HCT116 (cell line): ENCODE data around the gene PLBD2. TPM values are rescaled to one million over a fixed set of nuclear protein-coding genes. Genes with fewer than 3 reads are reported as not detected.

Source experiments
- ATAC-seq: fragments of 200-7000 bp; cut with Tn5 transposase; 2 replicates; pipeline ENCODE4 v1.9.1; 2020; ENCODE audit warnings: mild to moderate bottlenecking, moderate library complexity
- BruUV-seq: library from RNA; stranded (reverse); fragments of 400-500 nt; replicated peaks from 2 replicates; lab custom pipeline; 2021; lab: Mats Ljungman, UMichigan
- CTCF ChIA-PET: fragments of 300-600 bp; sonication (Branson Sonifier 250); formaldehyde crosslinking; loops from one replicate; lab custom pipeline; 2021; ENCODE audit warnings: antibody characterized with exemption; lab: Charles Lee
- POLR2A ChIA-PET: fragments of 300-600, 350-600 bp; sonication (Branson Sonifier 250); formaldehyde crosslinking; loops from one replicate; lab custom pipeline; 2021; ENCODE audit warnings: antibody characterized with exemption; lab: Charles Lee
- RAD21 ChIA-PET, 2 experiments: fragments of 300-600 bp; sonication (Branson Sonifier 250); formaldehyde crosslinking; loops; one replicate each; lab custom pipeline; 2023; ENCODE audit warnings: low total read pairs in 2 of 2; ENCODE audit not compliant: uncharacterized antibody in 2 of 2, unreplicated experiment in 2 of 2, low non-redundant PET in 1 of 2; lab: Charles Lee
- DNase-seq: peaks from one replicate; pipeline ENCODE4 v3.0.0-alpha.2; 2010; ENCODE audit warnings: low read depth, low spot score
- H2AFZ ChIP-seq: fragments of 200-600 bp; shearing (Covaris generic), sonication (generic); 2 replicates; pipeline ENCODE4 v1.6.1; 2017; ENCODE audit warnings: low read depth, mixed run types, mixed read lengths, antibody characterized with exemption, low read length; ENCODE audit not compliant: poor library complexity, severe bottlenecking
- H3K27ac ChIP-seq: 2 replicates; pipeline ENCODE4 v1.5.1; 2012; ENCODE audit warnings: low read depth, low read length
- H3K27me3 ChIP-seq: fragments of 200-600 bp; sonication (generic); 2 replicates; pipeline ENCODE4 v1.6.1; 2016; ENCODE audit warnings: mixed run types, low read length, mixed read lengths; ENCODE audit not compliant: insufficient read depth
- H3K36me3 ChIP-seq, 2 experiments: fragments of 200-500 bp in 1 of 2; fragments of 200-600 bp in 1 of 2; sonication (Bioruptor generic) in 1 of 2; sonication (generic) in 1 of 2; 2 replicates each; pipeline versions ENCODE4 v1.5.1 to v1.6.1; 2014 to 2016; ENCODE audit warnings: low read length in 2 of 2, inconsistent platforms in 1 of 2, mixed read lengths in 1 of 2, mixed run types in 1 of 2; ENCODE audit not compliant: insufficient read depth in 2 of 2, control insufficient read depth in 1 of 2
- H3K4me1 ChIP-seq, 2 experiments: fragments of 200-600 bp in 1 of 2; sonication (generic) in 1 of 2; 2 replicates each; pipeline versions ENCODE4 v1.5.1 to v1.6.1; 2012 to 2017; ENCODE audit warnings: low read length in 2 of 2, inconsistent platforms in 1 of 2, mild to moderate bottlenecking in 1 of 2, mixed read lengths in 1 of 2, mixed run types in 1 of 2, moderate library complexity in 1 of 2; ENCODE audit not compliant: insufficient read depth in 2 of 2, control insufficient read depth in 1 of 2
- H3K4me2 ChIP-seq: fragments of 200-600 bp; sonication (generic); 2 replicates; pipeline ENCODE4 v1.6.1; 2017; ENCODE audit warnings: mixed run types, low read length, mixed read lengths
- H3K4me3 ChIP-seq, 2 experiments: fragments of 200-600 bp in 1 of 2; sonication (generic) in 1 of 2; replicated peaks in 1 of 2; 2 replicates each; pipeline ENCODE4 v1.5.1; 2011 to 2016; ENCODE audit warnings: low read length in 2 of 2, control low read depth in 1 of 2, low read depth in 1 of 2, mild to moderate bottlenecking in 1 of 2, mixed read lengths in 1 of 2, mixed run types in 1 of 2
- H3K79me2 ChIP-seq: fragments of 200-600 bp; sonication (generic); 2 replicates; pipeline ENCODE4 v1.6.1; 2017; ENCODE audit warnings: mild to moderate bottlenecking, mixed run types, low read length, moderate library complexity, mixed read lengths; ENCODE audit not compliant: insufficient read depth
- H3K9ac ChIP-seq: fragments of 200-600 bp; sonication (generic); 2 replicates; pipeline ENCODE4 v1.6.1; 2016; ENCODE audit warnings: low read length, mixed read lengths
- H3K9me2 ChIP-seq: fragments of 200-600 bp; sonication (generic), shearing (Covaris generic); 2 replicates; pipeline ENCODE4 v1.6.1; 2017; ENCODE audit warnings: mixed run types, mild to moderate bottlenecking, moderate library complexity; ENCODE audit not compliant: insufficient read depth
- H3K9me3 ChIP-seq, 2 experiments: fragments of 200-500 bp in 1 of 2; fragments of 200-600 bp in 1 of 2; sonication (Bioruptor generic) in 1 of 2; sonication (generic) in 1 of 2; 2 replicates each; pipeline ENCODE4 v1.6.1; 2014 to 2017; ENCODE audit warnings: low read length in 2 of 2, mixed read lengths in 2 of 2, inconsistent platforms in 1 of 2, low read depth in 1 of 2, mild to moderate bottlenecking in 1 of 2, mixed run types in 1 of 2, moderate library complexity in 1 of 2; ENCODE audit not compliant: control insufficient read depth in 1 of 2, insufficient read depth in 1 of 2
- H4K20me1 ChIP-seq: fragments of 200-600 bp; sonication (generic), shearing (Covaris generic); 2 replicates; pipeline ENCODE4 v1.6.1; 2017; ENCODE audit warnings: mixed run types, mild to moderate bottlenecking, moderate library complexity; ENCODE audit not compliant: insufficient read depth
- ATF3 ChIP-seq: IDR thresholded peaks from 2 replicates; pipeline ENCODE4 v1.6.1; 2012
- CBX3 ChIP-seq: IDR thresholded peaks from 2 replicates; pipeline ENCODE4 v1.6.1; 2012; ENCODE audit warnings: low read depth
- CTCF ChIP-seq, 3 experiments: fragments of 200-600 bp in 1 of 3; sonication (generic) in 1 of 3; IDR thresholded peaks in 2 of 3; conservative IDR thresholded peaks in 1 of 3; 2 replicates each; pipeline ENCODE4 v1.5.1; 2012 to 2017; ENCODE audit warnings: low read depth in 2 of 3, low read length in 2 of 3, antibody characterized with exemption in 1 of 3, borderline replicate concordance in 1 of 3, control low read depth in 1 of 3, mild to moderate bottlenecking in 1 of 3, mixed read lengths in 1 of 3, mixed run types in 1 of 3, moderate library complexity in 1 of 3; ENCODE audit not compliant: insufficient read depth in 1 of 3
- ELF1 ChIP-seq: IDR thresholded peaks from 2 replicates; pipeline ENCODE4 v1.6.1; 2012; ENCODE audit warnings: low read depth, borderline replicate concordance
- EZH2phosphoT487 ChIP-seq: fragments of 200-600 bp; IDR thresholded peaks from 2 replicates; pipeline ENCODE4 v1.6.1; 2018; ENCODE audit warnings: antibody characterized with exemption, borderline replicate concordance
- FOSL1 ChIP-seq: IDR thresholded peaks from 2 replicates; pipeline ENCODE4 v1.6.1; 2012; ENCODE audit warnings: low read depth
- JUND ChIP-seq: IDR thresholded peaks from 2 replicates; pipeline ENCODE4 v1.6.1; 2012
- POLR2AphosphoS5 ChIP-seq: IDR thresholded peaks from 2 replicates; pipeline ENCODE4 v1.6.1; 2011; ENCODE audit warnings: mild to moderate bottlenecking, low read depth, low read length, moderate library complexity
- REST ChIP-seq: IDR thresholded peaks from 2 replicates; pipeline ENCODE4 v1.6.1; 2012; ENCODE audit warnings: low read depth
- SP1 ChIP-seq: IDR thresholded peaks from 2 replicates; pipeline ENCODE4 v1.6.1; 2012; ENCODE audit warnings: low read depth
- intact Hi-C: fragments of 100-400 bp; cut with micrococcal nuclease; formaldehyde crosslinking; loops from 2 replicates; pipeline ENCODE4 v1.10.0; 2022
- total RNA-seq: library from RNA; stranded (reverse); gene quantifications from one replicate; pipeline ENCODE4 v1.2.1, GENCODE V29; 2021; ENCODE audit not compliant: unreplicated experiment

PLBD2 gene
- total RNA-seq, 1 experiment from 2014 or later, result 45.0 TPM

GRCh38 chr12:113393749-113394148, 35.4 kb downstream of the PLBD2 start:
- intact Hi-C loops, result no loop called here
- H3K9ac ChIP-seq, result no peak overlapping the region
- H3K36me3 ChIP-seq, result no peaks in the 10 kb centered on the region
- no peak overlapping the region for H3K4me3 ChIP-seq
- RAD21 ChIA-PET, result no interaction called here
- CTCF ChIA-PET, result no interaction called here
- H3K4me1 ChIP-seq, result no peaks in the 10 kb centered on the region
- H2AFZ ChIP-seq, result no peak overlapping the region
- no peaks in the 10 kb centered on the region for H3K79me2 ChIP-seq
- DNase-seq (no peak), ATAC-seq (no peak)
- H3K27me3 ChIP-seq, result no peaks in the 10 kb centered on the region
- no peak overlapping the region for H3K27ac ChIP-seq
- no peaks in the 10 kb centered on the region for H3K9me2 ChIP-seq
- no TSS peak for BruUV-seq
- no peaks in the 10 kb centered on the region for H4K20me1 ChIP-seq
- no peak for TF ChIP-seq ATF3
- no peak for TF ChIP-seq SP1
- TF ChIP-seq ELF1, result no peak
- TF ChIP-seq REST, result no peak
- no peak for TF ChIP-seq JUND
- TF ChIP-seq CBX3, result no peak
- no peak for TF ChIP-seq EZH2phosphoT487
- no peak for TF ChIP-seq POLR2AphosphoS5
- no peak for TF ChIP-seq FOSL1
- TF ChIP-seq CTCF (IDR thresholded peaks at IDR 0.05 in 2 of 3, conservative IDR thresholded peaks at IDR 0.05 in 1 of 3; ENCODE audit: borderline replicate concordance in 1 of 3, insufficient read depth in 1 of 3, low read depth in 2 of 3, low read length in 2 of 3), result no peak
- TF ChIP-seq, all 23 proteins: peak for 0
- Histone ChIP-seq H3K9me3 (no peaks in the 10 kb centered on the region), H3K4me2 (no peak overlapping the region)
- POLR2A ChIA-PET, result no interaction called here
